DOHH2 (cell line): Measurements from ENCODE around the gene CYRIA.

Source experiments
- H3F3A ChIP-seq: fragments of 200-600 bp; sonication (generic), shearing (Covaris generic); 2 replicates; pipeline ENCODE4 v1.6.0; 2016; ENCODE audit warnings: antibody characterized with exemption, mild to moderate bottlenecking; ENCODE audit not compliant: control insufficient read depth, insufficient read depth
- H3K27ac ChIP-seq: fragments of 200-600 bp; sonication (generic); 2 replicates; pipeline ENCODE4 v1.5.1; 2014; ENCODE audit warnings: low read depth, mild to moderate bottlenecking, low read length, moderate library complexity
- H3K27me3 ChIP-seq: fragments of 200-600 bp; sonication (generic); 2 replicates; pipeline ENCODE4 v1.6.1; 2014; ENCODE audit warnings: mild to moderate bottlenecking, low read length, mixed read lengths; ENCODE audit not compliant: control insufficient read depth
- H3K36me3 ChIP-seq: fragments of 200-600 bp; sonication (generic); 2 replicates; pipeline ENCODE4 v1.6.1; 2014; ENCODE audit warnings: mild to moderate bottlenecking, low read length, moderate library complexity, mixed read lengths; ENCODE audit not compliant: control insufficient read depth
- H3K4me1 ChIP-seq: fragments of 200-600 bp; sonication (generic); 2 replicates; pipeline ENCODE4 v1.6.1; 2014; ENCODE audit warnings: mild to moderate bottlenecking, low read length, mixed read lengths; ENCODE audit not compliant: control insufficient read depth
- H3K4me2 ChIP-seq: fragments of 200-600 bp; sonication (generic); 2 replicates; pipeline ENCODE4 v1.6.0; 2014; ENCODE audit warnings: mild to moderate bottlenecking, low read length, moderate library complexity
- H3K4me3 ChIP-seq: fragments of 200-600 bp; sonication (generic); 2 replicates; pipeline ENCODE4 v1.5.1; 2014; ENCODE audit warnings: mild to moderate bottlenecking, low read length, mixed read lengths
- H3K79me2 ChIP-seq: fragments of 200-600 bp; sonication (generic); 2 replicates; pipeline ENCODE4 v1.6.1; 2014; ENCODE audit warnings: mild to moderate bottlenecking, low read length, mixed read lengths; ENCODE audit not compliant: control insufficient read depth
- H3K9me2 ChIP-seq: fragments of 200-600 bp; sonication (generic); replicated peaks from 2 replicates; pipeline ENCODE4 v1.6.1; 2014; ENCODE audit warnings: mild to moderate bottlenecking, low read length, mixed read lengths; ENCODE audit not compliant: control insufficient read depth
- H3K9me3 ChIP-seq: fragments of 200-600 bp; sonication (generic); 2 replicates; pipeline ENCODE4 v1.6.1; 2014; ENCODE audit warnings: antibody characterized with exemption, low read length, mixed read lengths; ENCODE audit not compliant: control insufficient read depth, insufficient read depth
- H4K20me1 ChIP-seq: fragments of 200-600 bp; sonication (generic); 2 replicates; pipeline ENCODE4 v1.6.0; 2014; ENCODE audit warnings: low read depth, mild to moderate bottlenecking, antibody characterized with exemption, low read length, moderate library complexity; ENCODE audit not compliant: control insufficient read depth, insufficient read depth
- CTCF ChIP-seq: fragments of 200-600 bp; sonication (generic); IDR thresholded peaks from one replicate; pipeline ENCODE4 v1.5.1; 2014; ENCODE audit warnings: antibody characterized with exemption, mild to moderate bottlenecking, low read depth, low read length; ENCODE audit not compliant: poor library complexity, severe bottlenecking
- EZH2phosphoT487 ChIP-seq: fragments of 200-600 bp; sonication (generic); IDR thresholded peaks from 2 replicates; pipeline ENCODE4 v1.6.1; 2017; ENCODE audit warnings: borderline replicate concordance, mild to moderate bottlenecking, antibody characterized with exemption, low read length, moderate library complexity, mixed read lengths

CYRIA gene

DNA sequence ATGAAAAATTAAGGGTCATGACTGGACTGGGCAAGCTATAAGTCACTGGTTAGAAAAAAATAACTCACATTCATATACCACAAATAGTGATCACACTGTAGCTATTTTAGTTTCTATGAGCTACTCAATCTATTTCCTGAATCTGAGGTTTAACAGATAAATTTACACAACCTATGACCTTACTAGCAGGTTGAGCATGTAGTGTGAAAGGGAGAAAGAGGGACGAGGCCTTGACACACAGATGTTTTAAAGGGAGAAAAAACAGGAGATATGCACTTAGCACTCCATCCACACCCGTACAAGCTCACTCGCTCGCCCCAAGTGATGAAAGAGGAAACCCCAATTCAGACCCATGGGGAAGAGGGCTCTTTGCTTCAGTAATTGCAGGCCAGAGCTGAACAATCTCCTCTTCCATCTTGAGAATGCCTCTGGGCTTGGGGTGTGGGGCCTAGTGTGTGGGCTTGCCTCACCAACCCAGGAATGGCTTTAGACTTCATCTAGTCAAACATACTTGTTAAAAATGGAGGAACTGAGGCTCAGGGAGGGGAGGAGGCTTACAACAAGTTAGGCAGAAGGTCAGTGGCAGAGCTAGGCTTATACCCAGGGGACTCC lies 10.7 kb downstream of the CYRIA start:
- peak overlapping the region; percentile 99 for H3K27ac ChIP-seq

DNA sequence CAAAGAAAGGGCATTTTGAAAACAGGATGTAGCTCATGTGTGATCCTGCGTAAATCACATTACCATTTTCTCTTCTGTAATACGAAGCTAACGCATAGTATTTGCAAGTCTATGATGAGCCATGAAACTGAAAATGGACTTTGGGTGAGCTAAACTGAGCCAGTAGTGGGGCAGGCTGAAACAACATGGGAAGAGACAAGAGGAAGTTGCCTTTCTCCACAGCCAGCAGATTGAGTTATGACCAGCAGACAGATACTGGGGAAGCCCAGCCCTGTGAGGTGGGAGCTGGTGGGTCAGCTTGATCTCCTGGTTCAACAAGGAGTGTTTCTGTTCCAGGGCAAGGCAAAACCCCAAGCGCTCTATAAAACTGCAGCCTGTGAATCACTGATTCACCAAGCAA lies 11.8 kb downstream of the CYRIA start:
- Histone ChIP-seq H3K4me3 (peak overlapping the region; percentile 65), H3F3A (peaks cover 47% of the 10 kb centered on the region), H3K4me2 (peak overlapping the region; percentile 90), H3K9me3 (no peaks in the 10 kb centered on the region), H3K79me2 (peaks cover 80% of the 10 kb centered on the region), H3K27ac (peak overlapping the region; percentile 99), H4K20me1 (no peaks in the 10 kb centered on the region), H3K9me2 (no peaks in the 10 kb centered on the region), H3K4me1 (peaks cover 100% of the 10 kb centered on the region), H3K27me3 (no peaks in the 10 kb centered on the region), H3K36me3 (peaks cover 14% of the 10 kb centered on the region)
- TF ChIP-seq EZH2phosphoT487 (no peak), CTCF (no peak)

More for the DNA sequence above, 10.7 kb downstream of the CYRIA start:
- TF ChIP-seq EZH2phosphoT487 (no peak), CTCF (no peak)
- Histone ChIP-seq H3F3A (peaks cover 52% of the 10 kb centered on the region), H3K9me3 (no peaks in the 10 kb centered on the region), H3K79me2 (peaks cover 81% of the 10 kb centered on the region), H3K4me3 (peak overlapping the region; percentile 65), H3K4me1 (peaks cover 100% of the 10 kb centered on the region), H4K20me1 (no peaks in the 10 kb centered on the region), H3K4me2 (peak overlapping the region; percentile 90), H3K27me3 (no peaks in the 10 kb centered on the region), H3K9me2 (no peaks in the 10 kb centered on the region), H3K36me3 (peaks cover 13% of the 10 kb centered on the region)

DNA sequence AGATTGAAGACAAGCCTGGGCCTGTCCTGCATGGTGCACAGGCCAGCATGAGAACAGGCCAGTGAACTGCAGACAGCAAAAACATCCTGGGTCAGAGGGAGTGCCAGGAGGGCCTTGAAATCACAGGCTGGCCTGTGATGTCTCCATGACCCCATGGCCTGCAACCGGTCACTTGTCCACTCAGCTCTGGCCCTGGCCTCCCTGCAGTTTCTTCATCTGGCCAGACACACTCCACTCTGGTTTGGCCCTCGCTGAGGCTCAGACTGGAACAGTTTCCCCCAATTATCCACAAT lies 12.6 kb downstream of the CYRIA start:
- Histone ChIP-seq H3K36me3 (peaks cover 14% of the 10 kb centered on the region), H3K27ac (peak overlapping the region; percentile 99), H3F3A (peaks cover 47% of the 10 kb centered on the region), H3K4me2 (peak overlapping the region; percentile 90), H3K4me1 (peaks cover 100% of the 10 kb centered on the region), H3K79me2 (peaks cover 79% of the 10 kb centered on the region), H3K9me3 (no peaks in the 10 kb centered on the region), H3K4me3 (peak overlapping the region; percentile 61), H4K20me1 (no peaks in the 10 kb centered on the region), H3K9me2 (no peaks in the 10 kb centered on the region), H3K27me3 (no peaks in the 10 kb centered on the region)
- TF ChIP-seq EZH2phosphoT487: no peak
- TF ChIP-seq CTCF: no peak
